ENCODE results near the gene TMSB10. TPM values are rescaled to one million over a fixed set of nuclear protein-coding genes. Genes with fewer than 3 reads are reported as not detected.
A peak's percentile ranks its signal among the peaks of the same experiment; 100 is the strongest.
"Not testable (repeated sequence)": the region's sequence is repeated elsewhere in the genome, so short reads cannot be mapped to it uniquely, and the experiment has no call there.

Gene TMSB10
- total RNA-seq, 1 donor from 2014 or later: 1,553 TPM

- DNase-seq (ENCODE audit: low read depth): peak; percentile 93
Measured at GRCh38 chr2:84901593-84902120, 3.8 kb upstream of the TMSB10 start.

GRCh38 chr2:84902526-84902925 is 2.9 kb upstream of the TMSB10 start:
- DNase-seq (ENCODE audit: low read depth): no peak

DNA sequence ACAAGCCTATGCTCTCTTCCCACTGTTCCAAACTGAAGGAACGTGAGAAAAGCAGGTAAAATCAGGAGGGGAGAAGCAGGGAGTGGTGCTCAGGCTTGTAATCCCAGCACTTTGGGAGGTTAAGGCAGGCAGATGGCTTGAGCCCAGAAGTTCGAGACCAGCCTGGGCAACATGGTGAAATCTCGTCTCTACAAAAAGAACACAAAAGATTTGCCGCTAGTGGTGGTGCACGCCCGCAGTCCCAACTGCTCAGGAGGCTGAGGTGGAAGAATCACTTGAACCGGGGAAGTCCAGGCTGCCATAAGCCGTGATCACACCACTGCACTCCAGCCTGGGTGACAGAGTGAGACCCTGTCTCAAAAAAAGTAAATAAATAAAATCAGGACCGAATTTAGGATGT is 1.3 kb upstream of the TMSB10 start:
- no peak for DNase-seq (ENCODE audit: low read depth)

DNA sequence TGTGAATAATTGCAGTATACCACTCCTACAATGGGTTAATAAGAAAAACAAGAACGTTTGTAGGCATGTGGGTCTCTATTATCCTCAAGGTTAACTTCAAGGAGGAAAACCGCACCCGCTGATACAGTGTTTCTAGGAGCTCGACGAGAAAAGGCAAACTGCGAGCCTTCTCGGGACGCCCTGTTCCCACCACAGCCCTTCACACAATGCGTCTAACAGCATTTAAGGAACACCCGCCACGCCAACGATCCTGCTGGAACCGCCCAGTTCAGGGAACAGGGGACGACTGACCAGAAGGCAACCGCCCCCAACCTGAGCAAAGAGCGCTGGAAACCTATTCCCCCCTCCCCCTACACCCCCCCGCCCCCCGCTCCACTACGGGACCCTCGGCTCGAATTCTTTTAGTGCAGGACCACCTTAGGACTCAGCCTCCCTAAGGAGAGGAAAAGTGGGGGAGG is 710 bp upstream of the TMSB10 start:
- DNase-seq (ENCODE audit: low read depth): peak; percentile 60

- no peak for DNase-seq (ENCODE audit: low read depth)
Measured at GRCh38 chr2:84906108-84906899, 848 bp downstream of the TMSB10 start.

- peak; percentile 81 for DNase-seq (ENCODE audit: low read depth)
Measured at GRCh38 chr2:84906900-84907714, 1.7 kb downstream of the TMSB10 start.

GRCh38 chr2:84908948-84909713 is 3.7 kb downstream of the TMSB10 start:
- DNase-seq (ENCODE audit: low read depth): no peak

DNA sequence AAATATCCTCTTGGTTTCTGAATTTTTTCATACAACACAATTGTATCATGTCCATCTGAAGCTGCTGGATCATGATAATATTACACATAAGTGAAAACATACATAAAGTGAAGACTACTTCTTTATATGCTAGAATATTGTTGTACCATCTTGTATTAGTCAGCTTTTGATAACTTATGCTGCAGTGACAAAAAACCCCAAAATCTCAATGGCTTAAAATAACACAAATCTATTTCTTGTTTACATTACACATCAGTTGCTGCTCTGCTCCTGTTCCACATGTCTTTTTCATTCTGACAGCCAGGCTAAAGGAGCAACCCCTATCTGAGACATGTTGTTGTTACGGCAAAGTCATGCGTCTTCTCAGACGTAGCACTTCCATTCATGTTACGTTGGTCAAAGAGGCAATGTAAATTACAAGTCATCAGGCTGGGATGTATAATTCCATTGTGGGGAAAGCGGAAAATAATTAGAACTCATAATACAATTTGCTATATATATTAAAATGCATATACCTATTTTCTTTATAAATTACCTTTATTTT is 5.8 kb downstream of the TMSB10 start:
- no peak for DNase-seq (ENCODE audit: low read depth)

GRCh38 chr2:84912984-84913383 is 7.5 kb downstream of the TMSB10 start:
- no peak for DNase-seq (ENCODE audit: low read depth)

GRCh38 chr2:84914334-84914733 is 8.9 kb downstream of the TMSB10 start:
- no peak for DNase-seq (ENCODE audit: low read depth)

GRCh38 chr2:84915675-84916074 is 10.2 kb downstream of the TMSB10 start:
- not testable (repeated sequence) for DNase-seq (ENCODE audit: low read depth)

- DNase-seq (ENCODE audit: low read depth): not testable (repeated sequence)
Measured at GRCh38 chr2:84917821-84918220, 12.4 kb downstream of the TMSB10 start.

DNA sequence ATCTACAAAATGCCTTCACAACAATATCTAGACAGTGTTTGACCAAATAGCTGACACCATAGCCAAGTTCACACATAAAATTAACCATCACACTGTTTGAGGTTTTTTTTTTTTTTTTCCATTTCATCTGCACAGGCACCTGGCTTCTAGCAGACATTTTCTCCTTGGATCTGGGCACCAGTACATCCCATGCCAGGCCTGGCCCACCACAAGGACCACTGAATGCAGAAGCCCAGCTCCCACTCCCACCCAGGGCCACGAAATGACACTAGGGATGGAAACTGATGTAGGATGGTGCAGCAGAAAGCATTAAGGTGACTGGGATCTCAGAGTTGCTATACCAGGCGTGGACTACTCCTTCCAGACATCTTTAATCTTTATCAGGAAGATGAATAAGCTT is 13.0 kb downstream of the TMSB10 start:
- no peak for DNase-seq (ENCODE audit: low read depth)

DNA sequence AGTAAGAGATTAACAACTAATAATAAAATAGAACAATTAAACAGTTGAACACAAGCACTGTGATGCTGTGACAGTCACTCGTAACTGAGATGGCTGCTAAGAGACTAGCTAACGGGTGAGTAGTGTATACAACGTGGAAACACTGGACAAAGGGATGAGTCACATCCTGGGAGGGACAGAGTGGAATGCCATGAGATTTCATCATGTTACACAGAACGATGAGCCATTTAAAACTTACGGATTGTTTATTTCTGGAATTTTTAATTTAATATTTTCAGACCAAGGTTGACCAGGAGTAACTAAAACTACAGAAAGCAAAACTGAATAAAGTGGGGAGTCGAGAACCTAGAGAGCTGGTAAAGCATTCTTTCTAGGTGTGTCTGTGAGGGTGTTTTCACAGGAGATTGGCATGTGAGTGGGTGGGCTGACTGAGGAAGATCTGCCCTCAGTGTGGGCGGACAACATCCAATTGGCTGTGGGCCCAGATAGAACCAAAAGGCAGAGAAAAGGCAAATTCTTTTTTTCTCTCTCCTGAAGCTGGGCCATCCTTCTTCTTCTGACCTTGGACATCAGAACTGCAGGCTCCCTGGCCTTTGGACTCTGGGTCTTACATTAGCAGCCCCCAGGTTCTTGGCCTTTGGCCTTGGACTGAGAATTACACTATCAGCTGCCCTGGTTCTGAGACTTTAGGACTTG is 14.6 kb downstream of the TMSB10 start:
- DNase-seq (ENCODE audit: low read depth): peak; percentile 92

DNA sequence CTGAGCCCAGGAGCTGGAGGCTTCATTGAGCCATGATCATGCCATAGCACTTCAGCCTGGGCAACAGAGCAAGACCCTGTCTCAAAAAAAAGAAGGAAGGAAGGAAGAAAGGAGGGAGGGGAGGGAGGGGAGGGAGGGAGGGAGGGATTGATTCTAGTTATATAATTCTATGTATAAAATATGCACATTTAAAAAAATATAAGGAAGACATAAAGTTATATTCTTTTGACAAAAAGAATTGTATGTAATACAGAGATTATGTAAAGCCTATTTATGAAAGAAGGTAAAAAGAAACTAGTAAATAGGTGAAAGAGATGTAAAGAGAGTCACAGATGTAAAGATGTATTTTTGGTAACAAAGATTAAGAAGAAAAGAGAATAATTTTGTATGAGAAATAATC is 17.6 kb downstream of the TMSB10 start:
- DNase-seq (ENCODE audit: low read depth): no peak

GRCh38 chr2:84924173-84925106 is 19.0 kb downstream of the TMSB10 start:
- DNase-seq (ENCODE audit: low read depth): no peak

- DNase-seq (ENCODE audit: low read depth): no peak
Measured at GRCh38 chr2:84925336-84925723, 19.9 kb downstream of the TMSB10 start.

DNA sequence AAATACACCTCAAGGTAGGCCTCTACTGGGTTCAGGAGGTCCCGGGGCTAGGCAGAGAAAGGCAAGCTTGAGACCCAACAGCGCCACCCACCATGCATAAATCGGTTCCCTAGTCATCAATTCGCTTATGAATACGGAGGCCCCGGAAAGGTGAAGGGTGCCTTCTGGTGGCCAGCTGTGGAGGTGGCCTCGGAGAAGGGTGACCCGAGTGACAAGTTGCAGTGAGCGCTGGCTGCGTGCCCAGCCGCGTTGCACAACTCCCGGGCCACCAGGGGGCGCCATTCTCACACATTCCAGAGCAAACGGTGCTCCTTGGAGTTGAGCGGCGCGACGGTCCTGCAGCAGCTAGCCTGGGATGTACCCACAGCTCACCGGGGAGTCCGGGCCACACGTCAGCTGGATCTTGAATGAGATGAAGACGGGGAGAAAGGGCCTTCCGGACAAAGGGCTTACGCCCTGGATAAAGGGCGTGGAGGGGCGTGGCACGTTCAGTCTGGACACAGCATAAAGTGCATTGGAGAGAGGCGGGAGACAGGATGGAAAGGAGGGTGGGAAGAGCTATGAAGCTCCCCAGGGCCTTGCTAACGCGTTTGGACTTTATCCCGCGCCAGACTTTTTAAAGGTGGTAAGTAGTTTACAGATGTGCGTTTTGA is 20.4 kb downstream of the TMSB10 start:
- peak; percentile 91 for DNase-seq (ENCODE audit: low read depth)

DNA sequence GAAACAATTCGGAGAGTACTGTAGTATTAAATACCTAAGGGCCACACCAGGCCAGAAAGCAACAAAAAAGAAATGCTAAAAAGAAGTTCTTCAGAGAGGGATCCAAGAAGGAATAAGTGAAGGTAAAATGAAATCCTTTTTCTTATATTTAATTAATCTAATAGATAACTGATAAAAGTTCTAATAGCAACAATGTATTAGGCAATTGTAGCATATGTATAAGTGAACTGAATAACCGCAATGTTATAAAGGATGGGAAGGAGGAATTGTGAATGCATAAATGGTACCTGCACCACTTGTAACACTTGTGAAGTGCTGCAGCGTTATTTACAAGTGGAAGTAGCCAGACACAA is 21.8 kb downstream of the TMSB10 start:
- no peak for DNase-seq (ENCODE audit: low read depth)
